Stimulated activated CD4-positive, alpha-beta T cell treated with anti-CD3 and anti-CD28 coated beads, Interleukin-2, amount 100 ng/mL, for 24 hours (primary cell): ENCODE measurements around the gene SLC9A5.

ENCODE experiments used
- DNase-seq, 2 donors: peaks; one replicate each; pipeline ENCODE4 v3.0.0-alpha.2; 2020

The SLC9A5 gene

DNA sequence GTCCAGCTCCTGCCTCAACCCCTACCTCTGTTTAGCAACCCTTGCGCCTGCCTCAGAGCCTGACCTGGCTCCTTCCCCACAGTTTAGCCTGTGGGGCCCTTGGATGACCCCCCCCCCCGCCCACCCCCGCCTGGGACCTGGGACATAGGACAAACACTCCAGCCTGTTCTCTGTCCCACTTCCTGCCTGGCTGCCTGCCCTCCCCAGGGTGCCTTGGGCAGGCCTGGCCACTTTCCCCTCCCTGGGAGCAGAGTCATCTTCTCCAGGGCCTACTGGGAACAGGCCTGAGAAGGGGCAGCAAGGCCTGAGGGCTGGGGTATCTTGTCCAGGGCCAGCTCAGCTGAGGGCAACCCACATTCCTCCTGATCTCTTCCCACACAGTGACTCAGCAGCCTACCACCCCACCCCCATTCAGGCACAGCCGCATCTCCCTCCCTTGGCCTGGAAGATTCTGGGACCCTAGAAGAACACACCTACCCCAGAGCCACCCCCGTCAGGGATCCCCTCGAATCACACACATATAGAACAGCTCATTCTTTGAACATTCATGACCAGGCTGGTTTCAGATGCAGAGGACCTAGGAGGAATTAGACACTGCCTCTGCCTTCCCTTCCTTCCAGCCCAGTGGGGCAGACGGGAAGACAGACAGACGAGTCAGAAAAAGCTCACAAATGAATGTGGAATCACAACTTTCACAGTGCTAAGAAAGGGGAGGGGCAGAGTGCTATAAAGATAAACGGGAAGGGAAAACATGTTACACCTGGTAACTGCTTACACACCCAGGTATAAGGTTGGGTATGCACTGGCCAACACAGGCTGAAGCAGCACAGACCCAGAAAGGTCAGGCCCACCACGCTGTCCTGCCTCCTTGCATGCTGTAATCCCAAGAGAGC is 7.5 kb upstream of the SLC9A5 start:
- no peak for DNase-seq

GRCh38 chr16:67242138-67242730 is 6.5 kb upstream of the SLC9A5 start:
- DNase-seq = no peak

DNA sequence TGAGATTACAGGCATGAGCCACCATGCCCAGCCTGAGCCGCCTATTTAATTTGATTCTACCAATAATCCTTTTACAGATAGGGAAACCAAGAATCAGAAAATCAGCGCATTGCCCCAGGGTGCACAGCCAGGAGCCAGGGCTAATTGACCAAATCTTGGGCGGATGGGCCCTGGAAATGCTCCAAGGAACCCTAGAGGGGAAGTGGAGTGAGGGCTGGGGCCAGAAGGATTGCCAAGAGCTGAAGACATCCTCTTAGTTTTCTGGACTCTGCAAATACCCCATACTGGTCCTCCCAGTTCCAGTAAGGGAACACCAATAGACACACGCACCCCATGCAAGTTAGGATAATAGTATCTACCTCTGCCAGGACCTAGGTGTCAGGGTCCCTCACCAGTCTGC is 5.3 kb upstream of the SLC9A5 start:
- DNase-seq = no peak

- DNase-seq = peak; percentile 76 to 78
Measured at GRCh38 chr16:67244387-67245185, 4.2 kb upstream of the SLC9A5 start.

- no peak for DNase-seq
Measured at GRCh38 chr16:67245186-67245585, 3.6 kb upstream of the SLC9A5 start.

DNA sequence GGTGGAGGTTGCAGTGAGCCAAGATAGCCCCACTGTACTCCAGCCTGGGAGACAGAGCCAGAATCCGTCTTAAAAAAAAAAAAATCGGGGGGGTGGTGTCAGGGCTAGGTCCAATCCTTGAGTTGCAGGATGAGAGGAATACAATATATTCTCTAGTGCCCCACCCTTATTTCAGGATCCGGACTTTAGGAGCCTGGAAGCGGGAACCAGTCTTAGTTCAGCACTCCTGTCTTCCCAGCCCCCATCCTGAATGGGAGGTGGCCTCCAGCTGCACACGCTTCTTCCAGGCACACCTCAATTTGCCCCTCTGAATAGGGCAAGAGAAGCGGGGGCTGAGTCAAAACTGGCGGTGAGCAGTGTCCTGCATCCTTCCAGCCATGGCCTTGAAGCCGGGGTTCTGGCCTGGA is 3.1 kb upstream of the SLC9A5 start:
- DNase-seq = no peak

- DNase-seq = peak; percentile 51 to 68
Measured at GRCh38 chr16:67246081-67246755, 2.6 kb upstream of the SLC9A5 start.

GRCh38 chr16:67246756-67247191 is 2.0 kb upstream of the SLC9A5 start:
- DNase-seq = peak in 1 of 2 donors; percentile 29

- DNase-seq = peak; percentile 97 to 100
Measured at GRCh38 chr16:67247192-67248072, 1.3 kb upstream of the SLC9A5 start, which contains the start of gene FHOD1. Gene FHOD1 (minus strand): TSS chr16:67247481. CDS start chr16:67247410, 71 bp downstream.

- DNase-seq = no peak
Measured at GRCh38 chr16:67248073-67248400, 742 bp upstream of the SLC9A5 start.

- DNase-seq = no peak
Measured at GRCh38 chr16:67249178-67250044, 632 bp downstream of the SLC9A5 start.

DNA sequence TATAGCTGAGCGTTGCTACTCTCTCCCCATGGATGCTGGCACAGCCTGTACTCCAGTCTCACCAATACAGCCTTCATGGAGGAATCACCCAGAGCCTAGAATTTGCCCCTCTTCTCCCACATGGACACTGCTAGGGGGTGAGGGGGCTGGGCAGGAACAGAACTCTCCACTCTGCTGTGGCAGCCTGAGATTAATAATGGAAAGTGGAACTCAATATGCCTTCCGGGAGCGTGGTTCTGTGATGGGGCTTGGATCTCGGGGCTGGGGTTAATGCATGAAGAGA is 1.2 kb downstream of the SLC9A5 start:
- DNase-seq = no peak

DNA sequence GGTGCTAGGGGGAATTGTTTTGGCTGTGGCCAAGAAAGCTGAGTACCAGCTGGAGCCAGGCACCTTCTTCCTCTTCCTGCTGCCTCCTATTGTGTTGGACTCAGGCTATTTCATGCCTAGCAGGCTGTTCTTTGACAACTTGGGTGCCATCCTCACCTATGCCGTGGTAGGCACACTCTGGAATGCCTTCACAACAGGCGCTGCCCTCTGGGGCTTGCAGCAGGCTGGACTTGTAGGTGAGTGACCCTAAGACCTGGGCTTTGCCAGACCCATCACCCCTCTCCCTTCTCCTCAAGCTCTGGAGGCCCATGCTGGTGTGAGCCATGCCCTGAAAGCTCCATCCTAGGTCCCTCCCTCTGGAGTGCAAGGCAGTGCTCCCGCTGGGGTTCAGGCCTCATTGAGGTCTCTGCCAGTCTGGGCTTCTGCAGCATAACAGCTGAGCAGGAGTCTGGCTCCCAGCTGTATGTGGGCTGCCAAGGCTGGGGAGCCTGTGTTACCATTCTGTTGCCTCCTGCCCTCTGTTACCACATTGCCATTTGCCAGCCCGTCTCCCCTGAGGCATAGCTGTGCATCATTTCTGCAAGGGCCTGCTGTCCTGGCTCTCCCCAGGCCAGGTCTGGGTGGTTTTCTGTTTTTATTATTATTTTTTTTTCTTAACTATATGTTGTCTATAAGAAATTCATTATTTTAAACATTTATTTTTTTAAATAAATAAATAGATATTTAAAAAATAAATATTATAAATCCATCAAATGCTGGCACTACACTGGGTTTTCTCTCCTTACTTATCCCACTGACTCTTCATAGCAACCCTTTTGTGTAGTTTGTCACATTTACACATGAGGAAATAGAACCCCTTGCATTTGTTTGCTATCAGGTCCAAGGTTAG is 4.1 kb downstream of the SLC9A5 start:
- DNase-seq = no peak

GRCh38 chr16:67254801-67255552 is 6.2 kb downstream of the SLC9A5 start:
- no peak for DNase-seq

GRCh38 chr16:67255553-67256221 is 6.9 kb downstream of the SLC9A5 start:
- DNase-seq = no peak

DNA sequence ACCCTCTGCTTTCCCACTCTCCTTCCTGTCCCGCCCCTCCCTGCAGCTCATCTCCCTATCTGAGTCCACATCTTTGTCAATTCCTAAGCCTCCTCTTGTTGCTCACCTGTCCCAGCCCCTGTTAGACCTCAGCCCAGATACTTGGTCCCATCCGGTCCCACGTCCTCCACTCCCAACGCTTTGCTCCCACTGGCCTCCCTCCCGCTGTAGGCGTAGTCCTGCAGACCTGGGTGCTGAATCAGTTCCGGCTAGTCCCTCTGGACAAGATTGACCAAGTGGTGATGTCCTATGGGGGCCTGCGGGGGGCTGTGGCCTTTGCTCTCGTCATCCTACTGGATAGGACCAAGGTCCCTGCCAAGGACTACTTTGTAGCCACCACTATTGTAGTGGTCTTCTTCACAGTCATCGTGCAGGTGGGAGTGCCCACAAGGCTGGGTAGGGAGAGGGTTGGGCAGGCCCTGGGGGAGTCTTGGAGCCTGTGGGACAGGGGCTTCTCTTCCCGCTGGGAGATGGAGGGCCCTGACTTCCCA is 8.0 kb downstream of the SLC9A5 start:
- DNase-seq = no peak

- no peak for DNase-seq
Measured at GRCh38 chr16:67257486-67258160, 8.8 kb downstream of the SLC9A5 start.
